HG03159 (cell line): ENCODE measurements around the gene ANKRD23.

Source experiments
- ATAC-seq: cut with Tn5 transposase; IDR thresholded peaks from one replicate; pipeline ENCODE4 v1.9.1; 2021; ENCODE audit warnings: mild to moderate bottlenecking, moderate library complexity; ENCODE audit not compliant: unreplicated experiment

The ANKRD23 gene

GRCh38 chr2:96877631-96878092 is 33.8 kb upstream of the ANKRD23 start:
- no peak for ATAC-seq

GRCh38 chr2:96877042-96877451 is 33.2 kb upstream of the ANKRD23 start:
- ATAC-seq: no peak

- no peak for ATAC-seq
Observed at GRCh38 chr2:96876269-96877041, 32.6 kb upstream of the ANKRD23 start.

GRCh38 chr2:96875498-96876268 is 31.9 kb upstream of the ANKRD23 start:
- no peak for ATAC-seq

- no peak for ATAC-seq
Observed at GRCh38 chr2:96874198-96874831, 30.5 kb upstream of the ANKRD23 start.

GRCh38 chr2:96873651-96874096 is 29.9 kb upstream of the ANKRD23 start:
- ATAC-seq: no peak

- ATAC-seq: no peak
Observed at GRCh38 chr2:96872591-96873349, 28.9 kb upstream of the ANKRD23 start.

GRCh38 chr2:96870626-96871255 is 26.9 kb upstream of the ANKRD23 start:
- ATAC-seq: no peak

GRCh38 chr2:96869822-96870625 is 26.2 kb upstream of the ANKRD23 start, which contains the start of gene SEMA4C:
TSS of gene SEMA4C (minus strand) at chr2:96870080. CDS start at chr2:96867886, 2,194 bp downstream.
- no peak for ATAC-seq

GRCh38 chr2:96869281-96869821 is 25.5 kb upstream of the ANKRD23 start:
- peak; percentile 5 for ATAC-seq

- ATAC-seq: peak; percentile 39
Observed at GRCh38 chr2:96868555-96869280, 24.9 kb upstream of the ANKRD23 start.

GRCh38 chr2:96867756-96868554 is 24.1 kb upstream of the ANKRD23 start:
- ATAC-seq: no peak

GRCh38 chr2:96866986-96867755 is 23.4 kb upstream of the ANKRD23 start:
- ATAC-seq: no peak

GRCh38 chr2:96866586-96866985 is 22.8 kb upstream of the ANKRD23 start:
- ATAC-seq: no peak

GRCh38 chr2:96866149-96866548 is 22.3 kb upstream of the ANKRD23 start:
- no peak for ATAC-seq

GRCh38 chr2:96865654-96866053 is 21.8 kb upstream of the ANKRD23 start:
- no peak for ATAC-seq
